Right lobe of liver (tissue), 4 donors: ENCODE data around the gene RSL1D1.

Experiments used
- POLR2A ChIP-seq: fragments of 450-650 bp; IDR thresholded peaks from one replicate; pipeline ENCODE4 v1.6.1; 2017; ENCODE audit warnings: antibody characterized with exemption, mild to moderate bottlenecking
- TF ChIP-seq, protein P1 (sequence below), 4 donors: fragments of 200-600 bp in 3 of 4; fragments of 450-650 bp in 1 of 4; IDR thresholded peaks; one replicate each; pipeline versions ENCODE4 v1.5.1 to v1.8.0; 2016 to 2022; ENCODE audit warnings: antibody characterized with exemption in 4 of 4, mild to moderate bottlenecking in 2 of 4
- donor health status: DM: no; HTN: no; CAD: no.
- donor health status: DM: no; HTN: no; CAD: no.
- donor health status: DM: no; HTN: yes; CAD: no.

DNA sequence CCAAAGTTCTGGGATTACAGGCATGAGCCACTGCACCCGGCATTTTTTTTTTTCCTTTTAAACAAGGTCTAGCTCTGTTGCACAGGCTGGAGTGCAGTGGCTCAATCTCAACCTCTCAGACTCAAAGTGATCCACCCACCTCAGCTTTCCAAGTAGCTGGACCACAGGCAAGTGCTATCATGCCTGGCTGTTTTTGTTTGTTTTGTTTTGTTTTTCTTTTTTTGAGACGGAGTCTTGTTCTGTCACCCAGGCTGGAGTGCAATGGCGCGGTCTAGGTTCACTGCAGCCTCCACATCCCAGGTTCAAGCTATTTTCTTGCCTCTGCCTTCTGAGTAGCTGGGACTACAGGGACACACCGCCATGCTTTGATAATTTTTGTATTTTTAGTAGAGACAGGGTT is 35.2 kb downstream of the RSL1D1 start:
- TF ChIP-seq, protein P1, sequence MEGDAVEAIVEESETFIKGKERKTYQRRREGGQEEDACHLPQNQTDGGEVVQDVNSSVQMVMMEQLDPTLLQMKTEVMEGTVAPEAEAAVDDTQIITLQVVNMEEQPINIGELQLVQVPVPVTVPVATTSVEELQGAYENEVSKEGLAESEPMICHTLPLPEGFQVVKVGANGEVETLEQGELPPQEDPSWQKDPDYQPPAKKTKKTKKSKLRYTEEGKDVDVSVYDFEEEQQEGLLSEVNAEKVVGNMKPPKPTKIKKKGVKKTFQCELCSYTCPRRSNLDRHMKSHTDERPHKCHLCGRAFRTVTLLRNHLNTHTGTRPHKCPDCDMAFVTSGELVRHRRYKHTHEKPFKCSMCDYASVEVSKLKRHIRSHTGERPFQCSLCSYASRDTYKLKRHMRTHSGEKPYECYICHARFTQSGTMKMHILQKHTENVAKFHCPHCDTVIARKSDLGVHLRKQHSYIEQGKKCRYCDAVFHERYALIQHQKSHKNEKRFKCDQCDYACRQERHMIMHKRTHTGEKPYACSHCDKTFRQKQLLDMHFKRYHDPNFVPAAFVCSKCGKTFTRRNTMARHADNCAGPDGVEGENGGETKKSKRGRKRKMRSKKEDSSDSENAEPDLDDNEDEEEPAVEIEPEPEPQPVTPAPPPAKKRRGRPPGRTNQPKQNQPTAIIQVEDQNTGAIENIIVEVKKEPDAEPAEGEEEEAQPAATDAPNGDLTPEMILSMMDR (IDR thresholded peaks at IDR 0.05), result no peak
- TF ChIP-seq POLR2A, result no peak
